BE2C (cell line): Measurements from ENCODE around the gene MSMB.
"Not testable (repeated sequence)": the region's sequence is repeated elsewhere in the genome, so short reads cannot be mapped to it uniquely, and the experiment has no call there.

Source experiments
- DNase-seq: peaks from one replicate; pipeline ENCODE4 v3.0.0-alpha.2; 2020
- H3K27me3 ChIP-seq: fragments of 250-450 bp; sonication (Bioruptor Pico); 2 replicates; pipeline ENCODE4 v1.5.1; 2020; ENCODE audit warnings: mild to moderate bottlenecking
- H3K36me3 ChIP-seq: fragments of 250-450 bp; sonication (Bioruptor Pico); 2 replicates; pipeline ENCODE4 v1.5.1; 2020; ENCODE audit warnings: mild to moderate bottlenecking
- H3K4me1 ChIP-seq: fragments of 250-450 bp; sonication (Bioruptor Pico); 2 replicates; pipeline ENCODE4 v1.5.1; 2020
- H3K4me3 ChIP-seq: 2 replicates; pipeline ENCODE4 v1.5.1; 2011; ENCODE audit warnings: low read depth, low read length
- H3K9me3 ChIP-seq: fragments of 250-450 bp; sonication (Bioruptor Pico); 2 replicates; pipeline ENCODE4 v1.5.1; 2020
- TF ChIP-seq, protein P1 (sequence below): IDR thresholded peaks from 2 replicates; pipeline ENCODE4 v1.5.1; 2012; ENCODE audit warnings: mild to moderate bottlenecking, low read depth, low read length

The MSMB gene

DNA sequence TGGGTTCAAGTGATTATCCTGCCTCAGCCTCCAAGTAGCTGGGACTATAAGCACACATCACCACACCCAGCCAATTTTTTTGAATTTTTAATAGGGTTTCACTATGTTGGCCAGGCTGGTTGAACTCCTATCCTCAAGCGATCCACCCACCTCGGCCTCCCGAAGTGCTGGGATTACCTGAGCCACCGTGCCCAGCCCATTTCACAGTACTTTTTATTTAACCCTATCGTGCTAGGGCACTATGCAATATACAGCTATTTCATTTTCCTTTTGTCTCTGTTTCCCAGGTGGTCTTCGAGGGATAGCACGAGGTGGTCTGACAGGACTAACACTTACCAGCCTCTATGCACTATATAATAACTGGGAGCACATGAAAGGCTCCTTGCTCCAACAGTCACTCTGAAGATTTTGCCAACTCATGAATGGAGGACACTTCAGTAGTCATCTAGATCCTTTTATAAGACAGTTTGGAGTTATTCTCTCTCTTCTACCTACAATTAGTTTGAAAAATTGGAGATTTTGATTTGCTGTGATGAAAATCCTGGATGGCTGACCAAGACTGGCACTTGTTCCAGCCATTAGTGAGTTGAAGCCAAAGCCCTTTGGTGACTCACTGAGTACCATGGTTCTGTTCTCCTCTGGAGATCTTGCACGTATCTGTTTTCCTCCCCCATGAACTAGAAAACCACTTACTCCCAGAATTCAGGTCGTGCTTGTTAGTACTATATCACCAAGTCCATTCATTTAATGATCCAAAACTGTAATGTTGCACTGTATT lies 43.0 kb downstream of the MSMB start:
- H3K4me1 ChIP-seq: no peaks in the 10 kb centered on the region
- no peak for DNase-seq
- H3K27me3 ChIP-seq: no peaks in the 10 kb centered on the region
- peaks cover 79% of the 10 kb centered on the region for H3K36me3 ChIP-seq
- H3K4me3 ChIP-seq: no peak overlapping the region
- no peaks in the 10 kb centered on the region for H3K9me3 ChIP-seq
- TF ChIP-seq, protein P1, sequence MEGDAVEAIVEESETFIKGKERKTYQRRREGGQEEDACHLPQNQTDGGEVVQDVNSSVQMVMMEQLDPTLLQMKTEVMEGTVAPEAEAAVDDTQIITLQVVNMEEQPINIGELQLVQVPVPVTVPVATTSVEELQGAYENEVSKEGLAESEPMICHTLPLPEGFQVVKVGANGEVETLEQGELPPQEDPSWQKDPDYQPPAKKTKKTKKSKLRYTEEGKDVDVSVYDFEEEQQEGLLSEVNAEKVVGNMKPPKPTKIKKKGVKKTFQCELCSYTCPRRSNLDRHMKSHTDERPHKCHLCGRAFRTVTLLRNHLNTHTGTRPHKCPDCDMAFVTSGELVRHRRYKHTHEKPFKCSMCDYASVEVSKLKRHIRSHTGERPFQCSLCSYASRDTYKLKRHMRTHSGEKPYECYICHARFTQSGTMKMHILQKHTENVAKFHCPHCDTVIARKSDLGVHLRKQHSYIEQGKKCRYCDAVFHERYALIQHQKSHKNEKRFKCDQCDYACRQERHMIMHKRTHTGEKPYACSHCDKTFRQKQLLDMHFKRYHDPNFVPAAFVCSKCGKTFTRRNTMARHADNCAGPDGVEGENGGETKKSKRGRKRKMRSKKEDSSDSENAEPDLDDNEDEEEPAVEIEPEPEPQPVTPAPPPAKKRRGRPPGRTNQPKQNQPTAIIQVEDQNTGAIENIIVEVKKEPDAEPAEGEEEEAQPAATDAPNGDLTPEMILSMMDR: no peak

DNA sequence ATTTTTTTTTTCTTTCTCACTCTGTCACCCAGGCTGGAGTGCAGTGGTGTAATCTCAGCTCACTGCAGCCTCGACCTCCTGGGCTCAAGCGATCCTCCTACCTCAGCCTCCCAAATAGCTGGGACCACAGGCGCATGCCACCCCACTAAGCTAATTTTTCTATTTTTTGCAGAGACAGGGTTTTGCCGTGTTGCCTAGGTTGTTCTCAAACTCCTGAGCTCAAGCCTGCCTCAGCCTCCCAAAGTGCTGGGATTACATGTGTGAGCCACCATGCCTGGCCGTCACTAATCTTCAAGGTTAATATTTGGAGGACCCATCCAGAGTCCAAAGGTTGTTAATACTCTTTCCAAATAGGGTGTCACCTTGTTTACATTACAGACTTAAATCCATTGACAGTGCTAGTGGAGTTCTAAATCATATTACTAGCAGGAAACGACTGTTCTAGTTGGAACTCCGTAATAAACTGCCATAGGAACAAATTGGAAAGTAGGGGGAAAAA lies 43.8 kb downstream of the MSMB start:
- DNase-seq, H3K4me3 ChIP-seq, H3K9me3 ChIP-seq, H3K4me1 ChIP-seq, H3K27me3 ChIP-seq: not testable (repeated sequence)
- peaks cover 78% of the 10 kb centered on the region for H3K36me3 ChIP-seq

DNA sequence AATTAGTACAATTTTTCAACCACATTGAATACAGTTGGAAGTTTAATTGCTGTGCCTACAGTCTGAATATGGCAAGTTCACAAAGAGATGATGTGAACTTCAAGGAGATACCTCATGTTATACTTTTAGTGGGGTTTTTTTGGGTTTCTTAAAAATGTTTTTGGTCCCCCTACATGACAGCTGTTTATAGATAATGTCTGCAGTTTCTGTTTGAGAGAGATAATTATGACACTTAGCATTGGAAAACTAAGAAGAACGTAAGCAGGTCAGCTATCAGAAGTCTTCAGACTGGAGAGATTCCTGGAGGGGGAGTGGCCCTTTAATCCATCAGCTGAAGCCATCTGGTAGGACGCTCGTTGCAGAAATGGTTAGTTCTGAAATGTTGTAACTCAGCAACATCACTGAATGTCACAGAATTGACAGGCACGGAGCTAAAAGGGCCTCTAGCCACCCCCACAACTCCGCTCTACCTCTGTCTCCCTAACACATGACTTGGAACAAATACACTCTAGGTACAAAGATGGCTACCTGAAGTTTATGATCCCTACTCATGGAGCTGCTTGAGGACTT lies 44.8 kb downstream of the MSMB start:
- TF ChIP-seq, protein P1: no peak
- Histone ChIP-seq H3K4me1 (no peaks in the 10 kb centered on the region), H3K4me3 (no peak overlapping the region), H3K36me3 (peaks cover 71% of the 10 kb centered on the region), H3K9me3 (no peaks in the 10 kb centered on the region), H3K27me3 (no peaks in the 10 kb centered on the region)
- DNase-seq: no peak

DNA sequence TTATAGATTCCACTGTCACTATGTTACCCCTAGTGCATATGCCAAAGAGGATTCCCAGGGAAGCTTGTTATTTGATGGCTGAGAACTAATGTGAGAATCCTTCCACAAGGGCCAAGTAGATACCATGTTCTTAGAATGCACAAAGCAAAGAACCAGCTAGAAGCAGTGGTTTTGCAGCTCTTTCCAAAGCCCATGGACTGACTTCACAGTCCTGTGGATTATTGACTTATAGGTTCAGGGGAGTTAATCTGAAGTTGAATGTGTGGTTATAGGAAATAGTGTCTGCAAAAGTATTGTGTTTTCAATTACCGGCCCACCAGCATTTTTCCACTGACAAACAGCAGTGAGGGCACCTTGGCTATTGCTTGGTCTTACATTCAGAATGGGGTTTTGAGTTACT lies 45.5 kb downstream of the MSMB start:
- Histone ChIP-seq H3K4me3 (no peak overlapping the region), H3K27me3 (no peaks in the 10 kb centered on the region), H3K4me1 (no peaks in the 10 kb centered on the region), H3K36me3 (peaks cover 65% of the 10 kb centered on the region), H3K9me3 (no peaks in the 10 kb centered on the region)
- no peak for DNase-seq
- TF ChIP-seq, protein P1: no peak

DNA sequence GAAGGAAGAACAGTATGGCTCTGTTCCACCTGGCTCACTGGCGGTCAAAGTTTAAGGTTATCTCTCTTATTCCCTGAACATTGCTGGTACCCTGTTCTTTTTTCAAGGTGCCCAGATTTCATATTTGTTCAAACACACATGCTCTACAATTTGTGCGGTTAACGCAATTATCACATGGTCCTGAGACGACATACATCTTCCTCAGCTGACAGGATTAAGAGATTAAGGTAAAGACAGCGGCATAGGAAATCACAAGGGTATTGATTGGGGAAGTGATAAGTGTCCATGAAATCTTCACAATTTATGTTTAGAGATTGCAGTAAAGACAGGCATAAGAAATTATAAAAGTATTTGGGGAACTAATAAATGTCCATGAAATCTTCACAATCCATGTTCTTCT lies 46.1 kb downstream of the MSMB start:
- H3K4me3 ChIP-seq, DNase-seq, H3K4me1 ChIP-seq, H3K27me3 ChIP-seq, H3K9me3 ChIP-seq: not testable (repeated sequence)
- peaks cover 59% of the 10 kb centered on the region for H3K36me3 ChIP-seq

DNA sequence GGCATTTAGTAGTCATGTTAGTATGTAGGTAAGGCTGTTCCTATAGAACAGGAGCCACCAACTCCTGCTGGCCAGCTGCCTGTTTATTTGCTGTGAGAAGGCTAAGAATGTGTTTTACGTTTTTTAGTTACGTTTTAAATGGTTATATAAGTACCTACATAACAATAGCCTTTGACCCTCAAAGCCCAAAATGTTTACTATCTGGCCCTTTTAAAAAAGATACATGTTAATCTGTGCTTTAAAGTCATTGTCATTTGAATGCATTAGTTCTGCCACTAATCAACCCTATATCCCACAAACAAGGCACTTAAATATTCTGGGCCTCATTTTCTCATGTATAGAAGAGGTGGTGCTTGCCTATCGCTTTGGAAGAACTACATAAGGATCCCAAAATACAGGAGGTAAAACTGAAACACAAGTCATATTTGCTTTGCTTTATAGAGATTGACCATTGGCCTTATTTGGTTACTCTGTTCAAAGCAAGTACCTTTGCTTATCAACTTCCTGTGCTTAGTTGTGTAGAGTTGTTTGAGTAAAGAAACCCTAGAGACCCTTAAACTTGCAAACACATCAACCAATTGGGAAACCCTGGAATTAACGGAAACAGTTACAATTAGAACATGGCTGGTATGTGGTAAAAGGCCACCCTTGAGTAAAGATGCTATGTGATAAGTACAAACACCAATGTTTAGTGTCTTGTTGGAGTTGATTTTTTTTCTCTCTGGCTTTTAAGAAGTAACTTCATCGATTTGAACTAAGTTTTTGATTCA lies 47.9 kb downstream of the MSMB start:
- H3K4me1 ChIP-seq: no peaks in the 10 kb centered on the region
- no peak overlapping the region for H3K4me3 ChIP-seq
- H3K36me3 ChIP-seq: peaks cover 43% of the 10 kb centered on the region
- H3K27me3 ChIP-seq: no peaks in the 10 kb centered on the region
- no peak for DNase-seq
- TF ChIP-seq, protein P1: no peak
- H3K9me3 ChIP-seq: no peaks in the 10 kb centered on the region

DNA sequence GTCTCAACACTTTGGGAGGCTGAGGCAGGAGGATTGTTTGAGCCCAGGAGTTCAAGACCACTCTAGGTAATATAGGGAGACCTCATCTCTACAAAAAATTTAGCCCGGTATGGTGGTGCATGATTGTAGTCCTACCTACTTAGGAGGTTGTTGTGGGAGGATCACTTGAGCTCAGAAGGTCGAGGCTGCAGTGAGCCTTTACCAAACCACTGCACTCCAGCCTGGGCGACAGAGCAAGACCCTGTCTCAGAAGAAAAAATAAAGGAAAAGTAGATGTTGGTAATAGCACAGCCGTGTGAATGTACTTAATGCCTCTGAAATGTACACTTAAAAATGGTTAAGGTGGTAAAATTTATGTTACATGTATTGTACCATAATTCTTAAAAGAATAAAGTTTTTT lies 48.5 kb downstream of the MSMB start:
- Histone ChIP-seq H3K27me3 (no peaks in the 10 kb centered on the region), H3K9me3 (no peaks in the 10 kb centered on the region), H3K4me1 (no peaks in the 10 kb centered on the region), H3K36me3 (peaks cover 39% of the 10 kb centered on the region), H3K4me3 (no peak overlapping the region)
- DNase-seq: no peak
- TF ChIP-seq, protein P1: no peak

DNA sequence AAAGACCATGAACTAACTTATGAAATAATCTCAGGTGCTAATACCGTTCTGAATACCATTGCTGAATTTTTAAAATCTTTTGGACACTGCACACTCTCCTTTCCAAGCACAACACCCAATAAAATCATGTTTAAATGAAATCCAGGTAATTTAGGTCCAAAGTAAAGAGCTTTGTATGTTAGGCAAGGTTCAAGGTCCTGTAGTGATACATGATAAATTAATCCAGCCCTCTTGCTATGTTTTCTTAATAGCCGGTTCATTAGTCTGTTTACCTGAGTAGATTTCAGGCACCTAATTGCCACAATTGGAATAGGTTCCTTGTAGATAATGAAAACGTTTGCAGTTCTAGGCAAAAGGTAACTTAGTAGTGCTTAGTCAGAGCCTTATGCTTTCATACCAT lies 60.5 kb downstream of the MSMB start:
- H3K36me3 ChIP-seq, H3K9me3 ChIP-seq, H3K27me3 ChIP-seq, H3K4me3 ChIP-seq, DNase-seq, H3K4me1 ChIP-seq: not testable (repeated sequence)

DNA sequence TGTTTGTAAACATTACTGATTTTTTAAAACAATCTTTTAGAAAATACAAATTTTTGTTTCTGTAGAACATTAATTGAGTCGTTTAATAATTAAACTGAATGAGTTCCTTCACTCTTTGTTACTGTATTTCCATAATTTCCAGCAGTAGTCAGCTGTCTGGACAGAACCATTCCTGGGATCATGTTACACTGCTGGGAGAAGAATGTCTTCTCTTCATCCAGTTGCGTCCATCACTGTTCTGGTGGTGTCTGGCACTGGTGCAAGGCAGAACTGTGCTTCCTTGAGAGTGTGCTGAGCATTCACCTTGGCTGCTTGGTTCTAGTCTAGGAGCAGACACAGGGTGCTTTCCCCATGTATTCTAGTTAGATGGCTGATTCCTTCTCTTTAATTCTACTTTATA lies 61.6 kb downstream of the MSMB start:
- H3K4me1 ChIP-seq, H3K4me3 ChIP-seq, H3K9me3 ChIP-seq, H3K27me3 ChIP-seq, DNase-seq, H3K36me3 ChIP-seq: not testable (repeated sequence)
